PC-3 (cell line): ENCODE measurements around the gene CRACR2B. TPM values are rescaled to one million over a fixed set of nuclear protein-coding genes. Genes with fewer than 3 reads are reported as not detected.

Experiments used
- ATAC-seq: fragments of 200-7000 bp; cut with Tn5 transposase; 2 replicates; pipeline ENCODE4 v1.9.1; 2020; ENCODE audit warnings: mild to moderate bottlenecking, moderate library complexity
- BruUV-seq: library from RNA; stranded (reverse); fragments of 400-500 nt; replicated peaks from 2 replicates; lab custom pipeline; 2021; lab: Mats Ljungman, UMichigan
- CTCF ChIA-PET: fragments of 300-600 bp; sonication (Branson Sonifier 250); formaldehyde crosslinking; loops from one replicate; lab custom pipeline; 2022; ENCODE audit warnings: antibody characterized with exemption; lab: Charles Lee
- POLR2A ChIA-PET: fragments of 300-600 bp; sonication (Branson Sonifier 250); formaldehyde crosslinking; loops from one replicate; lab custom pipeline; 2022; ENCODE audit warnings: antibody characterized with exemption; ENCODE audit not compliant: unreplicated experiment; lab: Charles Lee
- DNase-seq: peaks from one replicate; pipeline ENCODE4 v3.0.0-alpha.2; 2015
- H2AFZ ChIP-seq: fragments of 300-600 bp; sonication (generic); 2 replicates; pipeline ENCODE4 v1.6.0; 2016; ENCODE audit warnings: antibody characterized with exemption, low read length
- H3F3A ChIP-seq: fragments of 300-600 bp; sonication (generic); one replicate; pipeline ENCODE4 v1.6.0; 2017; ENCODE audit warnings: antibody characterized with exemption, low read length, control low read depth, mild to moderate bottlenecking; ENCODE audit not compliant: unreplicated experiment
- H3K27ac ChIP-seq: fragments of 300-600 bp; sonication (generic); 2 replicates; pipeline ENCODE4 v1.5.1; 2016; ENCODE audit warnings: mild to moderate bottlenecking, low read length
- H3K27me3 ChIP-seq: fragments of 300-600 bp; sonication (generic); 2 replicates; pipeline ENCODE4 v1.6.1; 2016; ENCODE audit warnings: low read length, mixed read lengths
- H3K36me3 ChIP-seq: fragments of 300-600 bp; sonication (generic); 2 replicates; pipeline ENCODE4 v1.6.1; 2016; ENCODE audit warnings: low read depth, mixed run types, low read length, mixed read lengths
- H3K4me1 ChIP-seq: fragments of 300-600 bp; sonication (generic); 2 replicates; pipeline ENCODE4 v1.5.1; 2016; ENCODE audit warnings: low read length; ENCODE audit not compliant: insufficient read depth
- H3K4me2 ChIP-seq: fragments of 300-600 bp; sonication (generic); 2 replicates; pipeline ENCODE4 v1.6.0; 2016; ENCODE audit warnings: low read length
- H3K4me3 ChIP-seq: fragments of 300-600 bp; sonication (generic); 2 replicates; pipeline ENCODE4 v1.5.1; 2016; ENCODE audit warnings: mild to moderate bottlenecking, low read length, mixed read lengths
- H3K79me2 ChIP-seq: fragments of 300-600 bp; sonication (generic); 2 replicates; pipeline ENCODE4 v1.6.1; 2017; ENCODE audit warnings: low read length, mixed read lengths
- H3K9ac ChIP-seq: fragments of 300-600 bp; sonication (generic); 2 replicates; pipeline ENCODE4 v1.6.0; 2016; ENCODE audit warnings: mild to moderate bottlenecking, low read length
- H3K9me2 ChIP-seq: fragments of 300-600 bp; sonication (generic); replicated peaks from 2 replicates; pipeline ENCODE4 v1.6.1; 2016; ENCODE audit warnings: mixed run types, low read length, mixed read lengths
- H3K9me3 ChIP-seq: fragments of 300-600 bp; sonication (generic); 2 replicates; pipeline ENCODE4 v1.6.1; 2016; ENCODE audit warnings: low read length, mixed read lengths
- H4K20me1 ChIP-seq: fragments of 300-600 bp; sonication (generic); 2 replicates; pipeline ENCODE4 v1.6.1; 2016; ENCODE audit warnings: low read length, mixed read lengths
- EZH2 ChIP-seq: fragments of 300-600 bp; sonication (generic); IDR thresholded peaks from one replicate; pipeline ENCODE4 v1.6.1; 2017; ENCODE audit warnings: antibody characterized with exemption, mild to moderate bottlenecking, low read length; ENCODE audit not compliant: unreplicated experiment
- EZH2phosphoT487 ChIP-seq: fragments of 300-600 bp; sonication (generic); IDR thresholded peaks from 2 replicates; pipeline ENCODE4 v1.6.1; 2018; ENCODE audit warnings: mild to moderate bottlenecking, antibody characterized with exemption, low read length, borderline replicate concordance
- intact Hi-C: fragments of 100-400 bp; cut with micrococcal nuclease; formaldehyde crosslinking; loops from 2 replicates; pipeline ENCODE4 v1.9.0; 2023
- total RNA-seq: library from RNA; depleted of rRNA; stranded (reverse); fragments of >200 nt; gene quantifications from 2 replicates; pipeline ENCODE4 v1.2.3, GENCODE V29; 2014
- TF ChIP-seq, protein P1 (sequence below): fragments of 300-600 bp; sonication (generic); conservative IDR thresholded peaks from 2 replicates; pipeline ENCODE4 v1.5.1; 2017; ENCODE audit warnings: antibody characterized with exemption, low read depth, mild to moderate bottlenecking, low read length

The CRACR2B gene
- total RNA-seq, 1 experiment from 2014 or later = 10.6 TPM

- Histone ChIP-seq H3K79me2 (peaks cover 6% of the 10 kb centered on the region; the same call in 1 of the 2 replicates), H2AFZ (no peak overlapping the region), H3K27ac (no peak overlapping the region), H3K9me2 (no peaks in the 10 kb centered on the region), H3K4me2 (no peak overlapping the region), H3K9me3 (no peaks in the 10 kb centered on the region), H3K4me1 (peaks cover 8% of the 10 kb centered on the region; the same call in 1 of the 2 replicates), H3K4me3 (no peak overlapping the region), H4K20me1 (no peaks in the 10 kb centered on the region), H3K36me3 (no peaks in the 10 kb centered on the region), H3F3A (no peaks in the 10 kb centered on the region), H3K9ac (no peak overlapping the region), H3K27me3 (no peaks in the 10 kb centered on the region)
- TF ChIP-seq EZH2 (no peak), EZH2phosphoT487 (no peak)
- TF ChIP-seq, protein P1, sequence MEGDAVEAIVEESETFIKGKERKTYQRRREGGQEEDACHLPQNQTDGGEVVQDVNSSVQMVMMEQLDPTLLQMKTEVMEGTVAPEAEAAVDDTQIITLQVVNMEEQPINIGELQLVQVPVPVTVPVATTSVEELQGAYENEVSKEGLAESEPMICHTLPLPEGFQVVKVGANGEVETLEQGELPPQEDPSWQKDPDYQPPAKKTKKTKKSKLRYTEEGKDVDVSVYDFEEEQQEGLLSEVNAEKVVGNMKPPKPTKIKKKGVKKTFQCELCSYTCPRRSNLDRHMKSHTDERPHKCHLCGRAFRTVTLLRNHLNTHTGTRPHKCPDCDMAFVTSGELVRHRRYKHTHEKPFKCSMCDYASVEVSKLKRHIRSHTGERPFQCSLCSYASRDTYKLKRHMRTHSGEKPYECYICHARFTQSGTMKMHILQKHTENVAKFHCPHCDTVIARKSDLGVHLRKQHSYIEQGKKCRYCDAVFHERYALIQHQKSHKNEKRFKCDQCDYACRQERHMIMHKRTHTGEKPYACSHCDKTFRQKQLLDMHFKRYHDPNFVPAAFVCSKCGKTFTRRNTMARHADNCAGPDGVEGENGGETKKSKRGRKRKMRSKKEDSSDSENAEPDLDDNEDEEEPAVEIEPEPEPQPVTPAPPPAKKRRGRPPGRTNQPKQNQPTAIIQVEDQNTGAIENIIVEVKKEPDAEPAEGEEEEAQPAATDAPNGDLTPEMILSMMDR = no peak
- POLR2A ChIA-PET = no interaction called here
- intact Hi-C loops = no loop called here
- BruUV-seq = no TSS peak
- DNase-seq (no peak), ATAC-seq (no peak)
- CTCF ChIA-PET = no interaction called here
Observed at GRCh38 chr11:802018-802617, 25.6 kb upstream of the CRACR2B start.

- Histone ChIP-seq H3K4me1 (0 out of 2 replicates have a peak, but pooled peaks cover 8% of the 10 kb centered on the region), H3K4me3 (no peak overlapping the region), H3K27me3 (no peaks in the 10 kb centered on the region), H3K4me2 (no peak overlapping the region), H4K20me1 (no peaks in the 10 kb centered on the region), H3K27ac (no peak overlapping the region), H2AFZ (no peak overlapping the region), H3K36me3 (no peaks in the 10 kb centered on the region), H3K9me3 (no peaks in the 10 kb centered on the region), H3K9ac (no peak overlapping the region), H3K9me2 (no peaks in the 10 kb centered on the region), H3K79me2 (peaks cover 5% of the 10 kb centered on the region), H3F3A (no peaks in the 10 kb centered on the region)
- POLR2A ChIA-PET = no interaction called here
- intact Hi-C loops = no loop called here
- CTCF ChIA-PET = no interaction called here
- TF ChIP-seq, protein P1 = no peak
- TF ChIP-seq EZH2 (no peak), EZH2phosphoT487 (no peak)
- ATAC-seq = no peak
- DNase-seq = no peak
- BruUV-seq = no TSS peak
Observed at GRCh38 chr11:802693-803466, 24.8 kb upstream of the CRACR2B start.

- ChIA-PET CTCF (no interaction called here), POLR2A (no interaction called here)
- intact Hi-C loops = no loop called here
- Histone ChIP-seq H3K9me3 (no peaks in the 10 kb centered on the region), H3K4me3 (no peak overlapping the region), H3K9ac (no peak overlapping the region), H3K4me1 (peaks cover 10% of the 10 kb centered on the region), H3K4me2 (no peak overlapping the region), H4K20me1 (no peaks in the 10 kb centered on the region), H3F3A (no peaks in the 10 kb centered on the region), H3K27me3 (no peaks in the 10 kb centered on the region), H3K36me3 (no peaks in the 10 kb centered on the region), H2AFZ (no peak overlapping the region), H3K79me2 (peaks cover 10% of the 10 kb centered on the region), H3K27ac (no peak overlapping the region), H3K9me2 (no peaks in the 10 kb centered on the region)
- no peak for DNase-seq
- TF ChIP-seq EZH2 = no peak
- BruUV-seq = no TSS peak
- ATAC-seq = no peak
Observed at GRCh38 chr11:803467-803742, 24.3 kb upstream of the CRACR2B start.
